DMS153 treated with DMSO at 0.1 percent for 48 hours (cell line): ENCODE results near the gene SMYD1.

Source experiments
- DNase-seq: peaks from one replicate; lab custom pipeline; 2025; ENCODE audit not compliant: unreplicated experiment; lab: John Stamatoyannopoulos, UW

The SMYD1 gene

GRCh38 chr2:88055371-88056128, 12.1 kb upstream of the SMYD1 start, which contains the start of gene KRCC1:
Gene KRCC1, minus strand, starts transcription at chr2:88055783. Its CDS starts 27,220 bp downstream, at chr2:88028563.
- DNase-seq, result peak; percentile 88

GRCh38 chr2:88057437-88057844, 10.2 kb upstream of the SMYD1 start:
- DNase-seq, result no peak

- no peak for DNase-seq
Observed at GRCh38 chr2:88058191-88058590, 9.4 kb upstream of the SMYD1 start.

GRCh38 chr2:88059979-88060906, 7.4 kb upstream of the SMYD1 start:
- peak; percentile 53 for DNase-seq

GRCh38 chr2:88060907-88061275, 6.7 kb upstream of the SMYD1 start:
- no peak for DNase-seq

- DNase-seq, result no peak
Observed at GRCh38 chr2:88061295-88061694, 6.3 kb upstream of the SMYD1 start.

- no peak for DNase-seq
Observed at GRCh38 chr2:88066543-88066942, 1.1 kb upstream of the SMYD1 start.

GRCh38 chr2:88067189-88067588, 436 bp upstream of the SMYD1 start:
- DNase-seq, result no peak

- no peak for DNase-seq
Observed at GRCh38 chr2:88068044-88068443, 419 bp downstream of the SMYD1 start.

GRCh38 chr2:88069117-88069516, 1.5 kb downstream of the SMYD1 start:
- DNase-seq, result no peak

GRCh38 chr2:88070055-88070454, 2.4 kb downstream of the SMYD1 start:
- DNase-seq, result no peak

GRCh38 chr2:88071365-88071764, 3.7 kb downstream of the SMYD1 start:
- no peak for DNase-seq

- no peak for DNase-seq
Observed at GRCh38 chr2:88074150-88074549, 6.5 kb downstream of the SMYD1 start.

- DNase-seq, result no peak
Observed at GRCh38 chr2:88074854-88075292, 7.2 kb downstream of the SMYD1 start.

GRCh38 chr2:88077080-88077479, 9.5 kb downstream of the SMYD1 start:
- no peak for DNase-seq

GRCh38 chr2:88078643-88079172, 11.1 kb downstream of the SMYD1 start:
- DNase-seq, result no peak

- no peak for DNase-seq
Observed at GRCh38 chr2:88080545-88080944, 12.9 kb downstream of the SMYD1 start.

- DNase-seq, result no peak
Observed at GRCh38 chr2:88081924-88082608, 14.4 kb downstream of the SMYD1 start.

- DNase-seq, result no peak
Observed at GRCh38 chr2:88082781-88083180, 15.2 kb downstream of the SMYD1 start.

- no peak for DNase-seq
Observed at GRCh38 chr2:88085099-88085498, 17.5 kb downstream of the SMYD1 start.

GRCh38 chr2:88085602-88086001, 18.0 kb downstream of the SMYD1 start:
- DNase-seq, result no peak
